ENCODE data around the gene KCND3. TPM values are rescaled to one million over a fixed set of nuclear protein-coding genes. Genes with fewer than 3 reads are reported as not detected.

KCND3 gene
- total and polyA plus RNA-seq, 2 donors from 2014 or later = 1.2 to 12.6 TPM

GRCh38 chr1:111827946-111828345 is 161.5 kb downstream of the KCND3 start:
- no peak overlapping the region for H3K9ac ChIP-seq (ENCODE audit: low read length in 3 of 3)
- H3K4me3 ChIP-seq (ENCODE audit: low read length in 3 of 3) = no peak overlapping the region
- FAIRE-seq (no peak), DNase-seq (no peak)
- no peaks in the 10 kb centered on the region for H3K4me1 ChIP-seq (ENCODE audit: control insufficient read depth in 2 of 3, insufficient read depth in 2 of 3, low read depth in 1 of 3, low read length in 3 of 3)
- TF ChIP-seq CTCF (IDR thresholded peaks at IDR 0.05; ENCODE audit: borderline replicate concordance, extremely low read depth, insufficient read depth) = no peak
- H3K9me3 ChIP-seq (ENCODE audit: control insufficient read depth in 2 of 3, insufficient read depth in 1 of 3, low read length in 3 of 3) = peaks cover 0 to 2% (median 0%) of the 10 kb centered on the region in 3 donors
- no peaks in the 10 kb centered on the region for H3K27me3 ChIP-seq (ENCODE audit: control insufficient read depth, insufficient read depth, low read length)
- H3K36me3 ChIP-seq (ENCODE audit: control insufficient read depth in 2 of 3, insufficient read depth in 3 of 3, low read length in 3 of 3) = no peaks in the 10 kb centered on the region
- intact Hi-C loops (cut with DNase I) = no loop called here
- no peak overlapping the region for H3K27ac ChIP-seq (ENCODE audit: low read depth in 2 of 2, low read length in 2 of 2)

GRCh38 chr1:111826278-111826677 is 163.2 kb downstream of the KCND3 start:
- no peak for TF ChIP-seq CTCF (IDR thresholded peaks at IDR 0.05; ENCODE audit: borderline replicate concordance, extremely low read depth, insufficient read depth)
- Histone ChIP-seq H3K27ac (ENCODE audit: low read depth in 2 of 2, low read length in 2 of 2) (no peak overlapping the region), H3K9me3 (ENCODE audit: control insufficient read depth in 2 of 3, insufficient read depth in 1 of 3, low read length in 3 of 3) (peaks cover 0 to 2% (median 0%) of the 10 kb centered on the region in 3 donors), H3K4me3 (ENCODE audit: low read length in 3 of 3) (no peak overlapping the region), H3K27me3 (ENCODE audit: control insufficient read depth, insufficient read depth, low read length) (no peaks in the 10 kb centered on the region), H3K4me1 (ENCODE audit: control insufficient read depth in 2 of 3, insufficient read depth in 2 of 3, low read depth in 1 of 3, low read length in 3 of 3) (no peaks in the 10 kb centered on the region), H3K36me3 (ENCODE audit: control insufficient read depth in 2 of 3, insufficient read depth in 3 of 3, low read length in 3 of 3) (no peaks in the 10 kb centered on the region), H3K9ac (ENCODE audit: low read length in 3 of 3) (no peak overlapping the region)
- FAIRE-seq (no peak), DNase-seq (no peak)
- intact Hi-C loops (cut with DNase I) = no loop called here

- Histone ChIP-seq H3K9me3 (ENCODE audit: control insufficient read depth in 2 of 3, insufficient read depth in 1 of 3, low read length in 3 of 3) (peaks cover 0 to 2% (median 0%) of the 10 kb centered on the region in 3 donors), H3K9ac (ENCODE audit: low read length in 3 of 3) (no peak overlapping the region), H3K4me3 (ENCODE audit: low read length in 3 of 3) (no peak overlapping the region), H3K36me3 (ENCODE audit: control insufficient read depth in 2 of 3, insufficient read depth in 3 of 3, low read length in 3 of 3) (no peaks in the 10 kb centered on the region), H3K27me3 (ENCODE audit: control insufficient read depth, insufficient read depth, low read length) (no peaks in the 10 kb centered on the region), H3K27ac (ENCODE audit: low read depth in 2 of 2, low read length in 2 of 2) (no peak overlapping the region), H3K4me1 (ENCODE audit: control insufficient read depth in 2 of 3, insufficient read depth in 2 of 3, low read depth in 1 of 3, low read length in 3 of 3) (no peaks in the 10 kb centered on the region)
- intact Hi-C loops (cut with DNase I) = no loop called here
- FAIRE-seq = no peak
- TF ChIP-seq CTCF (IDR thresholded peaks at IDR 0.05; ENCODE audit: borderline replicate concordance, extremely low read depth, insufficient read depth) = no peak
- no peak for DNase-seq
Observed at GRCh38 chr1:111825217-111825616, 164.3 kb downstream of the KCND3 start.

- Histone ChIP-seq H3K9me3 (ENCODE audit: control insufficient read depth in 2 of 3, insufficient read depth in 1 of 3, low read length in 3 of 3) (peaks cover 0 to 2% (median 0%) of the 10 kb centered on the region in 3 donors), H3K9ac (ENCODE audit: low read length in 3 of 3) (no peak overlapping the region), H3K4me3 (ENCODE audit: low read length in 3 of 3) (no peak overlapping the region), H3K4me1 (ENCODE audit: control insufficient read depth in 2 of 3, insufficient read depth in 2 of 3, low read depth in 1 of 3, low read length in 3 of 3) (no peaks in the 10 kb centered on the region), H3K27me3 (ENCODE audit: control insufficient read depth, insufficient read depth, low read length) (no peaks in the 10 kb centered on the region), H3K36me3 (ENCODE audit: control insufficient read depth in 2 of 3, insufficient read depth in 3 of 3, low read length in 3 of 3) (no peaks in the 10 kb centered on the region), H3K27ac (ENCODE audit: low read depth in 2 of 2, low read length in 2 of 2) (no peak overlapping the region)
- intact Hi-C loops (cut with DNase I) = no loop called here
- DNase-seq = no peak
- no peak for TF ChIP-seq CTCF (IDR thresholded peaks at IDR 0.05; ENCODE audit: borderline replicate concordance, extremely low read depth, insufficient read depth)
- FAIRE-seq = no peak
Observed at GRCh38 chr1:111822138-111822537, 167.3 kb downstream of the KCND3 start.

All from kidney (tissue), 14 donors.